Breast epithelium (tissue), 4 donors: Measurements from ENCODE around the gene TMEM145. TPM values are rescaled to one million over a fixed set of nuclear protein-coding genes. Genes with fewer than 3 reads are reported as not detected.

Source experiments
- DNase-seq, 2 donors: peaks; one replicate each; pipeline ENCODE4 v3.0.0-alpha.2; 2019; ENCODE audit warnings: low spot score in 2 of 2
- H3K27ac ChIP-seq, 2 donors: fragments of 200-600 bp; sonication (generic) in 1 of 2; one replicate each; pipeline ENCODE4 v1.5.1; 2016 to 2019; ENCODE audit warnings: mild to moderate bottlenecking in 1 of 2
- H3K27me3 ChIP-seq, 2 donors: fragments of 200-600 bp; sonication (generic) in 1 of 2; one replicate each; pipeline versions ENCODE4 v1.5.1 to v1.6.0; 2017 to 2019; ENCODE audit warnings: control low read depth in 1 of 2, mild to moderate bottlenecking in 1 of 2
- H3K36me3 ChIP-seq: fragments of 200-600 bp; one replicate; pipeline ENCODE4 v1.5.1; 2019
- H3K4me1 ChIP-seq, 2 donors: fragments of 200-600 bp; sonication (generic); one replicate each; pipeline ENCODE4 v1.5.1; 2016 to 2019; ENCODE audit warnings: control low read depth in 1 of 2
- H3K4me3 ChIP-seq, 3 donors: fragments of 200-600 bp; sonication (generic); 1 replicate in 2 of 3; 2 replicates in 1 of 3; pipeline ENCODE4 v1.5.1; 2016 to 2019; ENCODE audit warnings: mild to moderate bottlenecking in 3 of 3, moderate library complexity in 2 of 3
- H3K9me3 ChIP-seq, 2 donors: fragments of 200-600 bp; sonication (generic) in 1 of 2; one replicate each; pipeline ENCODE4 v1.5.1; 2016 to 2019; ENCODE audit warnings: control low read depth in 1 of 2
- CTCF ChIP-seq, 3 donors: fragments of 450-650 bp; IDR thresholded peaks; one replicate each; pipeline ENCODE4 v1.5.1; 2016 to 2017; ENCODE audit warnings: antibody characterized with exemption in 3 of 3, mild to moderate bottlenecking in 3 of 3, moderate library complexity in 3 of 3
- POLR2A ChIP-seq: fragments of 450-650 bp; IDR thresholded peaks from one replicate; pipeline ENCODE4 v1.6.1; 2016; ENCODE audit warnings: antibody characterized with exemption, mild to moderate bottlenecking, moderate library complexity
- POLR2AphosphoS5 ChIP-seq, 3 donors: sonication (generic); formaldehyde crosslinking; IDR thresholded peaks; one replicate each; pipeline ENCODE4 v1.6.1; 2017; ENCODE audit warnings: antibody characterized with exemption in 3 of 3
- intact Hi-C: fragments of 100-400 bp; cut with DNase I; formaldehyde crosslinking; loops from one replicate; pipeline ENCODE4 v1.15.1; 2023; ENCODE audit warnings: low total_unique reads
- total RNA-seq, 3 donors: library from RNA; depleted of rRNA; stranded (reverse); fragments of >200 nt; gene quantifications; one replicate each; pipeline ENCODE4 v1.1.0, GENCODE V29; 2016

Gene TMEM145
- total RNA-seq, 3 donors from 2014 or later: 0.33 to 0.59 TPM; not detected in 1

- Histone ChIP-seq H3K27ac (no peak overlapping the region), H3K9me3 (no peaks in the 10 kb centered on the region), H3K27me3 (no peaks in the 10 kb centered on the region), H3K36me3 (no peaks in the 10 kb centered on the region), H3K4me3 (no peak overlapping the region), H3K4me1 (no peaks in the 10 kb centered on the region)
- intact Hi-C loops: no loop called here
- TF ChIP-seq POLR2A: no peak
- TF ChIP-seq POLR2AphosphoS5 (IDR thresholded peaks at IDR 0.05): no peak
- no peak for TF ChIP-seq CTCF (IDR thresholded peaks at IDR 0.05)
- DNase-seq: no peak
Measured at GRCh38 chr19:42345191-42345812, 32.2 kb downstream of the TMEM145 start.

GRCh38 chr19:42348211-42348610 is 35.1 kb downstream of the TMEM145 start:
- intact Hi-C loops: no loop called here
- H3K36me3 ChIP-seq: no peaks in the 10 kb centered on the region
- H3K9me3 ChIP-seq: no peaks in the 10 kb centered on the region
- no peaks in the 10 kb centered on the region for H3K4me1 ChIP-seq
- no peak overlapping the region for H3K27ac ChIP-seq
- no peak for DNase-seq
- TF ChIP-seq CTCF (IDR thresholded peaks at IDR 0.05) (no peak), POLR2AphosphoS5 (IDR thresholded peaks at IDR 0.05) (no peak), POLR2A (no peak)
- no peak overlapping the region for H3K4me3 ChIP-seq
- H3K27me3 ChIP-seq: no peaks in the 10 kb centered on the region

- Histone ChIP-seq H3K4me1 (no peaks in the 10 kb centered on the region), H3K4me3 (no peak overlapping the region), H3K27me3 (no peaks in the 10 kb centered on the region), H3K27ac (no peak overlapping the region), H3K36me3 (no peaks in the 10 kb centered on the region), H3K9me3 (no peaks in the 10 kb centered on the region)
- intact Hi-C loops: loop anchor here (5.0 kb wide), 1 partner anchor 1797 kb away; no protein-coding TSS in a partner anchor
- no peak for TF ChIP-seq CTCF (IDR thresholded peaks at IDR 0.05)
- DNase-seq: no peak
Measured at GRCh38 chr19:42349378-42350107, 36.4 kb downstream of the TMEM145 start.

- DNase-seq: no peak
- Histone ChIP-seq H3K9me3 (no peaks in the 10 kb centered on the region), H3K36me3 (no peaks in the 10 kb centered on the region), H3K27me3 (no peaks in the 10 kb centered on the region), H3K4me3 (no peak overlapping the region), H3K4me1 (no peaks in the 10 kb centered on the region), H3K27ac (no peak overlapping the region)
- TF ChIP-seq CTCF (IDR thresholded peaks at IDR 0.05) (no peak), POLR2AphosphoS5 (IDR thresholded peaks at IDR 0.05) (no peak), POLR2A (no peak)
- intact Hi-C loops: loop anchor here (5.0 kb wide), 1 partner anchor 1798 kb away; no protein-coding TSS in a partner anchor
Measured at GRCh38 chr19:42350417-42350816, 37.3 kb downstream of the TMEM145 start.

- no peak for DNase-seq
- no peaks in the 10 kb centered on the region for H3K9me3 ChIP-seq
- intact Hi-C loops: loop anchor here (5.0 kb wide), 1 partner anchor 1799 kb away; no protein-coding TSS in a partner anchor
- no peaks in the 10 kb centered on the region for H3K27me3 ChIP-seq
- no peak for TF ChIP-seq POLR2A
- TF ChIP-seq CTCF (IDR thresholded peaks at IDR 0.05): no peak
- no peak for TF ChIP-seq POLR2AphosphoS5 (IDR thresholded peaks at IDR 0.05)
- H3K36me3 ChIP-seq: peaks cover 2% of the 10 kb centered on the region
- no peak overlapping the region for H3K27ac ChIP-seq
- no peak overlapping the region for H3K4me3 ChIP-seq
- H3K4me1 ChIP-seq: no peaks in the 10 kb centered on the region
Measured at GRCh38 chr19:42351079-42351735, 38.1 kb downstream of the TMEM145 start.
